Measurements from ENCODE around the gene CREB3L1. TPM values are rescaled to one million over a fixed set of nuclear protein-coding genes. Genes with fewer than 3 reads are reported as not detected.

CREB3L1 gene
- total RNA-seq, 1 experiment from 2014 or later, result 3.3 TPM

DNA sequence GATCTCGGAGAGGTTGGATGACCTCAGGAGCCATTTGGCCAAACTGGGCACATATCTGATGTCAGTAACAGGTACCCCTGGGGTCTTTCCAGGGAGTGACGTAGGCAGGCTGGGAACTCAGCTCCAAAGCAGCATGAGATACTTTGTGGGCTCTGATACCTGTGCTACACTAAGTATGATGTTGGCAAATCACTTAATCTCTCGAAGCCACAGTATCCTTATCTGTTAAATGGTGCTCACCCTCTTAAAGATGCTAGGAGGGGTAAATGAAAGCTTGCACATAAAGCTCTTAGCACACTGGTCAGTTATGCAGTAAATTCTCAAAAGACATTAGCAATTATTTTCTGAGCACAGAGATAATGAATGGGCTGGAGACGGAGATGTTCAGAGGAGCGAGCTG, 52.7 kb downstream of the CREB3L1 start:
- H4K20me1 ChIP-seq (ENCODE audit: control insufficient read depth, insufficient read depth, insufficient read length), result no peaks in the 10 kb centered on the region
- H2BK5ac ChIP-seq (ENCODE audit: insufficient read length, low read length), result no peak overlapping the region
- DNase-seq, result no peak
- no peak overlapping the region for H3K27ac ChIP-seq (ENCODE audit: insufficient read length, low read depth, low read length)
- H3K14ac ChIP-seq (ENCODE audit: insufficient read depth, low read length), result no peak overlapping the region
- TF ChIP-seq, protein P1, sequence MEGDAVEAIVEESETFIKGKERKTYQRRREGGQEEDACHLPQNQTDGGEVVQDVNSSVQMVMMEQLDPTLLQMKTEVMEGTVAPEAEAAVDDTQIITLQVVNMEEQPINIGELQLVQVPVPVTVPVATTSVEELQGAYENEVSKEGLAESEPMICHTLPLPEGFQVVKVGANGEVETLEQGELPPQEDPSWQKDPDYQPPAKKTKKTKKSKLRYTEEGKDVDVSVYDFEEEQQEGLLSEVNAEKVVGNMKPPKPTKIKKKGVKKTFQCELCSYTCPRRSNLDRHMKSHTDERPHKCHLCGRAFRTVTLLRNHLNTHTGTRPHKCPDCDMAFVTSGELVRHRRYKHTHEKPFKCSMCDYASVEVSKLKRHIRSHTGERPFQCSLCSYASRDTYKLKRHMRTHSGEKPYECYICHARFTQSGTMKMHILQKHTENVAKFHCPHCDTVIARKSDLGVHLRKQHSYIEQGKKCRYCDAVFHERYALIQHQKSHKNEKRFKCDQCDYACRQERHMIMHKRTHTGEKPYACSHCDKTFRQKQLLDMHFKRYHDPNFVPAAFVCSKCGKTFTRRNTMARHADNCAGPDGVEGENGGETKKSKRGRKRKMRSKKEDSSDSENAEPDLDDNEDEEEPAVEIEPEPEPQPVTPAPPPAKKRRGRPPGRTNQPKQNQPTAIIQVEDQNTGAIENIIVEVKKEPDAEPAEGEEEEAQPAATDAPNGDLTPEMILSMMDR (conservative IDR thresholded peaks at IDR 0.05), result no peak
- H2BK120ac ChIP-seq (ENCODE audit: low read depth, low read length, poor library complexity, severe bottlenecking), result no peak overlapping the region
- peaks cover 3% of the 10 kb centered on the region; the same call in 1 of the 2 replicates for H3K4me1 ChIP-seq (ENCODE audit: insufficient read depth, low read length)
- H3K56ac ChIP-seq (ENCODE audit: insufficient read length, low read depth, low read length), result no peak overlapping the region
- Mint-ChIP-seq H3K9me3 (no peaks in the 10 kb centered on the region; a peak in 1 of 5 replicates), H3K27ac (peak overlapping the region in 1 of 3 experiments; percentile 64; a peak in 1 of 7 replicates), H3K4me1 (peaks cover 36 to 58% of the 10 kb centered on the region in 2 experiments), H3K4me3 (peak overlapping the region; percentile 20 to 65; a peak in 4 of 5 replicates), H3K27me3 (ENCODE audit: low read depth) (peaks cover 70% of the 10 kb centered on the region), H3K36me3 (ENCODE audit: insufficient read depth in 1 of 3, low read depth in 3 of 3) (peaks cover 0 to 4% (median 0%) of the 10 kb centered on the region in 3 experiments; a peak in 1 of 7 replicates)
- H2AK5ac ChIP-seq (ENCODE audit: insufficient read length, low read length), result no peak overlapping the region
- no peak overlapping the region for H3K18ac ChIP-seq (ENCODE audit: insufficient read length, low read depth, low read length)
- no peak overlapping the region for H4K5ac ChIP-seq (ENCODE audit: insufficient read length, low read depth, low read length)
- H3K79me2 ChIP-seq (ENCODE audit: insufficient read depth, low read length), result no peaks in the 10 kb centered on the region
- no peak overlapping the region for H3K9ac ChIP-seq (ENCODE audit: extremely low read depth, insufficient read length, low read length)
- no peak overlapping the region for H2BK15ac ChIP-seq (ENCODE audit: low read depth, low read length)
- no peak overlapping the region for H3T11ph ChIP-seq (ENCODE audit: low read length)
- no peaks in the 10 kb centered on the region for H3K79me1 ChIP-seq (ENCODE audit: insufficient read depth, low read depth, low read length, poor library complexity, severe bottlenecking)
- WGBS (ENCODE audit: extremely low coverage, insufficient read length, low lambda C conversion rate), result no CpG with 5 or more reads among the region's 5 CpGs
- no peak overlapping the region for H2AFZ ChIP-seq (ENCODE audit: low read length)
- H4K8ac ChIP-seq (replicated peaks; ENCODE audit: insufficient read length, low read depth, low read length), result no peak overlapping the region
- H3K27me3 ChIP-seq (ENCODE audit: insufficient read depth, low read length), result peaks cover 22% of the 10 kb centered on the region; the same call in 1 of the 2 replicates
- no peak overlapping the region for H4K91ac ChIP-seq (ENCODE audit: insufficient read length, low read depth, low read length)
- no peak overlapping the region for H3K4me2 ChIP-seq (ENCODE audit: insufficient read depth, insufficient read length, low read length)
- H3K4ac ChIP-seq (ENCODE audit: low read depth, low read length), result no peak overlapping the region
- H2BK12ac ChIP-seq (ENCODE audit: insufficient read length, low read depth, low read length), result no peak overlapping the region
- H2BK20ac ChIP-seq (ENCODE audit: low read depth, low read length, poor library complexity, severe bottlenecking), result no peak overlapping the region
- H3K9me3 ChIP-seq (ENCODE audit: control insufficient read depth, low read depth, low read length), result no peaks in the 10 kb centered on the region
- no peak overlapping the region for H3K23ac ChIP-seq (ENCODE audit: insufficient read length, low read depth, low read length)
- peaks cover 7% of the 10 kb centered on the region for H3K23me2 ChIP-seq (ENCODE audit: insufficient read length, low read depth, low read length, poor library complexity, severe bottlenecking)
